IMR-90 (cell line): ENCODE data around the gene FGF2.

Source experiments
- CTCF ChIP-seq: conservative IDR thresholded peaks from 2 replicates; pipeline ENCODE4 v1.5.1; 2012; ENCODE audit warnings: mild to moderate bottlenecking, low read depth, low read length, improper control_type of control experiment
- POLR2A ChIP-seq: IDR thresholded peaks from 2 replicates; pipeline ENCODE4 v1.6.1; 2012; ENCODE audit warnings: mild to moderate bottlenecking, low read depth, low read length
- RCOR1 ChIP-seq: IDR thresholded peaks from 2 replicates; pipeline ENCODE4 v1.6.1; 2012; ENCODE audit warnings: mild to moderate bottlenecking, low read length, improper control_type of control experiment; ENCODE audit not compliant: insufficient replicate concordance

- TF ChIP-seq RCOR1, result no peak
- no peak for TF ChIP-seq CTCF
- TF ChIP-seq POLR2A, result no peak
Observed at GRCh38 chr4:122842392-122842791, 15.8 kb downstream of the FGF2 start.
